PC-3 (cell line): Measurements from ENCODE around the gene C11orf24. TPM values are rescaled to one million over a fixed set of nuclear protein-coding genes. Genes with fewer than 3 reads are reported as not detected.

Source experiments
- ATAC-seq: fragments of 200-7000 bp; cut with Tn5 transposase; 2 replicates; pipeline ENCODE4 v1.9.1; 2020; ENCODE audit warnings: mild to moderate bottlenecking, moderate library complexity
- BruUV-seq: library from RNA; stranded (reverse); fragments of 400-500 nt; replicated peaks from 2 replicates; lab custom pipeline; 2021; lab: Mats Ljungman, UMichigan
- CTCF ChIA-PET: fragments of 300-600 bp; sonication (Branson Sonifier 250); formaldehyde crosslinking; loops from one replicate; lab custom pipeline; 2022; ENCODE audit warnings: antibody characterized with exemption; lab: Charles Lee
- POLR2A ChIA-PET: fragments of 300-600 bp; sonication (Branson Sonifier 250); formaldehyde crosslinking; loops from one replicate; lab custom pipeline; 2022; ENCODE audit warnings: antibody characterized with exemption; ENCODE audit not compliant: unreplicated experiment; lab: Charles Lee
- DNase-seq: peaks from one replicate; pipeline ENCODE4 v3.0.0-alpha.2; 2015
- H2AFZ ChIP-seq: fragments of 300-600 bp; sonication (generic); 2 replicates; pipeline ENCODE4 v1.6.0; 2016; ENCODE audit warnings: antibody characterized with exemption, low read length
- H3F3A ChIP-seq: fragments of 300-600 bp; sonication (generic); one replicate; pipeline ENCODE4 v1.6.0; 2017; ENCODE audit warnings: antibody characterized with exemption, low read length, control low read depth, mild to moderate bottlenecking; ENCODE audit not compliant: unreplicated experiment
- H3K27ac ChIP-seq: fragments of 300-600 bp; sonication (generic); 2 replicates; pipeline ENCODE4 v1.5.1; 2016; ENCODE audit warnings: mild to moderate bottlenecking, low read length
- H3K27me3 ChIP-seq: fragments of 300-600 bp; sonication (generic); 2 replicates; pipeline ENCODE4 v1.6.1; 2016; ENCODE audit warnings: low read length, mixed read lengths
- H3K36me3 ChIP-seq: fragments of 300-600 bp; sonication (generic); 2 replicates; pipeline ENCODE4 v1.6.1; 2016; ENCODE audit warnings: low read depth, mixed run types, low read length, mixed read lengths
- H3K4me1 ChIP-seq: fragments of 300-600 bp; sonication (generic); 2 replicates; pipeline ENCODE4 v1.5.1; 2016; ENCODE audit warnings: low read length; ENCODE audit not compliant: insufficient read depth
- H3K4me2 ChIP-seq: fragments of 300-600 bp; sonication (generic); 2 replicates; pipeline ENCODE4 v1.6.0; 2016; ENCODE audit warnings: low read length
- H3K4me3 ChIP-seq: fragments of 300-600 bp; sonication (generic); 2 replicates; pipeline ENCODE4 v1.5.1; 2016; ENCODE audit warnings: mild to moderate bottlenecking, low read length, mixed read lengths
- H3K79me2 ChIP-seq: fragments of 300-600 bp; sonication (generic); 2 replicates; pipeline ENCODE4 v1.6.1; 2017; ENCODE audit warnings: low read length, mixed read lengths
- H3K9ac ChIP-seq: fragments of 300-600 bp; sonication (generic); 2 replicates; pipeline ENCODE4 v1.6.0; 2016; ENCODE audit warnings: mild to moderate bottlenecking, low read length
- H3K9me2 ChIP-seq: fragments of 300-600 bp; sonication (generic); replicated peaks from 2 replicates; pipeline ENCODE4 v1.6.1; 2016; ENCODE audit warnings: mixed run types, low read length, mixed read lengths
- H3K9me3 ChIP-seq: fragments of 300-600 bp; sonication (generic); 2 replicates; pipeline ENCODE4 v1.6.1; 2016; ENCODE audit warnings: low read length, mixed read lengths
- H4K20me1 ChIP-seq: fragments of 300-600 bp; sonication (generic); 2 replicates; pipeline ENCODE4 v1.6.1; 2016; ENCODE audit warnings: low read length, mixed read lengths
- CTCF ChIP-seq: fragments of 300-600 bp; sonication (generic); conservative IDR thresholded peaks from 2 replicates; pipeline ENCODE4 v1.5.1; 2017; ENCODE audit warnings: antibody characterized with exemption, low read depth, mild to moderate bottlenecking, low read length
- EZH2 ChIP-seq: fragments of 300-600 bp; sonication (generic); IDR thresholded peaks from one replicate; pipeline ENCODE4 v1.6.1; 2017; ENCODE audit warnings: antibody characterized with exemption, mild to moderate bottlenecking, low read length; ENCODE audit not compliant: unreplicated experiment
- EZH2phosphoT487 ChIP-seq: fragments of 300-600 bp; sonication (generic); IDR thresholded peaks from 2 replicates; pipeline ENCODE4 v1.6.1; 2018; ENCODE audit warnings: mild to moderate bottlenecking, antibody characterized with exemption, low read length, borderline replicate concordance
- intact Hi-C: fragments of 100-400 bp; cut with micrococcal nuclease; formaldehyde crosslinking; loops from 2 replicates; pipeline ENCODE4 v1.9.0; 2023
- total RNA-seq: library from RNA; depleted of rRNA; stranded (reverse); fragments of >200 nt; gene quantifications from 2 replicates; pipeline ENCODE4 v1.2.3, GENCODE V29; 2014

Gene C11orf24
- total RNA-seq, 1 experiment from 2014 or later: 75.9 TPM

- Histone ChIP-seq H3K27me3 (no peaks in the 10 kb centered on the region), H4K20me1 (no peaks in the 10 kb centered on the region), H3K79me2 (peaks cover 36% of the 10 kb centered on the region), H3K4me2 (peak overlapping the region; percentile 99), H3K9ac (no peak overlapping the region), H3K4me3 (no peak overlapping the region), H3K4me1 (peaks cover 22% of the 10 kb centered on the region), H3F3A (no peaks in the 10 kb centered on the region), H3K27ac (no peak overlapping the region), H3K9me3 (no peaks in the 10 kb centered on the region), H2AFZ (no peak overlapping the region), H3K9me2 (no peaks in the 10 kb centered on the region), H3K36me3 (peaks cover 27% of the 10 kb centered on the region)
- DNase-seq: peak; percentile 43
- POLR2A ChIA-PET: no interaction called here
- no peak for ATAC-seq
- no TSS peak for BruUV-seq
- TF ChIP-seq CTCF: no peak
- intact Hi-C loops: loop anchor here (5.0 kb wide), 1 partner anchor 113 kb away; no protein-coding TSS in a partner anchor
- CTCF ChIA-PET: no interaction called here
These were observed 2.2 kb downstream of the C11orf24 start for GRCh38 chr11:68269414-68270081.

GRCh38 chr11:68267881-68268240 lies 3.9 kb downstream of the C11orf24 start:
- BruUV-seq: no TSS peak
- no peak overlapping the region for H3K27ac ChIP-seq
- no peak overlapping the region for H3K4me3 ChIP-seq
- H3K4me2 ChIP-seq: no peak overlapping the region
- peaks cover 33% of the 10 kb centered on the region for H3K36me3 ChIP-seq
- H3K4me1 ChIP-seq: peaks cover 19% of the 10 kb centered on the region
- TF ChIP-seq EZH2phosphoT487: no peak
- TF ChIP-seq EZH2: no peak
- no peak for TF ChIP-seq CTCF
- ATAC-seq: no peak
- H3K9me2 ChIP-seq: no peaks in the 10 kb centered on the region
- ChIA-PET POLR2A (interaction anchor here (1.0 kb wide), 1 partner anchor 112 kb away, joined by 9 read pairs; no protein-coding TSS in a partner anchor), CTCF (no interaction called here)
- no peaks in the 10 kb centered on the region for H3F3A ChIP-seq
- H3K79me2 ChIP-seq: peaks cover 36% of the 10 kb centered on the region
- no peaks in the 10 kb centered on the region for H4K20me1 ChIP-seq
- H3K9me3 ChIP-seq: no peaks in the 10 kb centered on the region
- no peaks in the 10 kb centered on the region for H3K27me3 ChIP-seq
- no peak overlapping the region for H2AFZ ChIP-seq
- H3K9ac ChIP-seq: no peak overlapping the region
- DNase-seq: no peak
- intact Hi-C loops: no loop called here
